Stromal cell of bone marrow (primary cell): Measurements from ENCODE around the gene ASTL.
"Not testable (repeated sequence)": the region's sequence is repeated elsewhere in the genome, so short reads cannot be mapped to it uniquely, and the experiment has no call there.

Experiments
- DNase-seq: peaks from one replicate; pipeline ENCODE4 v3.0.0-alpha.2; 2012; ENCODE audit warnings: low read depth

The ASTL gene

GRCh38 chr2:96138179-96139145 lies at the start of gene ASTL:
ASTL (minus strand) TSS chr2:96138502; CDS start chr2:96138436, 66 bp downstream.
- no peak for DNase-seq

GRCh38 chr2:96186562-96186961 lies 48.3 kb upstream of the ASTL start:
- DNase-seq: no peak

GRCh38 chr2:96185516-96185915 lies 47.2 kb upstream of the ASTL start:
- no peak for DNase-seq

- no peak for DNase-seq
Observed at GRCh38 chr2:96184989-96185388, 46.7 kb upstream of the ASTL start.

- no peak for DNase-seq
Observed at GRCh38 chr2:96184188-96184587, 45.9 kb upstream of the ASTL start.

- DNase-seq: no peak
Observed at GRCh38 chr2:96181529-96181928, 43.2 kb upstream of the ASTL start.

- no peak for DNase-seq
Observed at GRCh38 chr2:96180521-96180920, 42.2 kb upstream of the ASTL start.

- DNase-seq: no peak
Observed at GRCh38 chr2:96180002-96180401, 41.7 kb upstream of the ASTL start.

- no peak for DNase-seq
Observed at GRCh38 chr2:96176661-96177060, 38.4 kb upstream of the ASTL start.

GRCh38 chr2:96175951-96176350 lies 37.6 kb upstream of the ASTL start:
- DNase-seq: peak; percentile 64

GRCh38 chr2:96174251-96175144 lies 36.2 kb upstream of the ASTL start:
- no peak for DNase-seq

GRCh38 chr2:96171831-96172230 lies 33.5 kb upstream of the ASTL start:
- DNase-seq: no peak

GRCh38 chr2:96170626-96171025 lies 32.3 kb upstream of the ASTL start:
- no peak for DNase-seq

- no peak for DNase-seq
Observed at GRCh38 chr2:96169868-96170507, 31.7 kb upstream of the ASTL start.

GRCh38 chr2:96167407-96168013 lies 29.2 kb upstream of the ASTL start:
- DNase-seq: no peak

GRCh38 chr2:96164459-96165184 lies 26.3 kb upstream of the ASTL start:
- no peak for DNase-seq

GRCh38 chr2:96163768-96164429 lies 25.6 kb upstream of the ASTL start:
- no peak for DNase-seq

GRCh38 chr2:96163415-96163767 lies 25.1 kb upstream of the ASTL start:
- DNase-seq: no peak

- no peak for DNase-seq
Observed at GRCh38 chr2:96161898-96162297, 23.6 kb upstream of the ASTL start.

GRCh38 chr2:96160366-96160765 lies 22.1 kb upstream of the ASTL start:
- not testable (repeated sequence) for DNase-seq
